ENCODE data around the gene HEYL.

- no peak for TF ChIP-seq CTCF (IDR thresholded peaks at IDR 0.05)
- TF ChIP-seq EP300 (IDR thresholded peaks at IDR 0.05), result no peak
These were observed 30.5 kb downstream of the HEYL start for GRCh38 chr1:39608921-39609320.
